HG02763 (cell line): ENCODE measurements around the gene DPAGT1.
A peak's percentile ranks its signal among the peaks of the same experiment; 100 is the strongest.
"Not testable (repeated sequence)": the region's sequence is repeated elsewhere in the genome, so short reads cannot be mapped to it uniquely, and the experiment has no call there.

Experiments
- ATAC-seq: cut with Tn5 transposase; IDR thresholded peaks from one replicate; pipeline ENCODE4 v1.9.1; 2021; ENCODE audit warnings: mild to moderate bottlenecking, moderate library complexity; ENCODE audit not compliant: unreplicated experiment

DPAGT1 gene

GRCh38 chr11:119116235-119116594 lies 14.6 kb upstream of the DPAGT1 start:
- no peak for ATAC-seq

GRCh38 chr11:119115484-119116234 lies 14.0 kb upstream of the DPAGT1 start:
- ATAC-seq, result no peak

- no peak for ATAC-seq
Observed at GRCh38 chr11:119114351-119114750, 12.7 kb upstream of the DPAGT1 start.

GRCh38 chr11:119113716-119114115 lies 12.1 kb upstream of the DPAGT1 start:
- no peak for ATAC-seq

GRCh38 chr11:119112314-119113020 lies 10.8 kb upstream of the DPAGT1 start:
- ATAC-seq, result no peak

- no peak for ATAC-seq
Observed at GRCh38 chr11:119111361-119111925, 9.8 kb upstream of the DPAGT1 start.

- no peak for ATAC-seq
Observed at GRCh38 chr11:119110439-119110838, 8.8 kb upstream of the DPAGT1 start.

- ATAC-seq, result no peak
Observed at GRCh38 chr11:119109843-119110242, 8.2 kb upstream of the DPAGT1 start.

- ATAC-seq, result no peak
Observed at GRCh38 chr11:119108857-119109221, 7.2 kb upstream of the DPAGT1 start.

- no peak for ATAC-seq
Observed at GRCh38 chr11:119108146-119108856, 6.6 kb upstream of the DPAGT1 start.

- ATAC-seq, result peak; percentile 23
Observed at GRCh38 chr11:119107538-119108145, 6.0 kb upstream of the DPAGT1 start.

GRCh38 chr11:119106564-119107537 lies 5.2 kb upstream of the DPAGT1 start, which contains the start of gene C2CD2L:
TSS of gene C2CD2L (plus strand) at chr11:119107344. CDS start at chr11:119107742, 398 bp downstream.
- peak; percentile 72 for ATAC-seq

GRCh38 chr11:119103793-119104192 lies 2.1 kb upstream of the DPAGT1 start:
- ATAC-seq, result no peak

GRCh38 chr11:119103161-119103664 lies 1.6 kb upstream of the DPAGT1 start:
- ATAC-seq, result not testable (repeated sequence)

- ATAC-seq, result peak; percentile 23
Observed at GRCh38 chr11:119100994-119101758, 477 bp downstream of the DPAGT1 start.

- no peak for ATAC-seq
Observed at GRCh38 chr11:119100246-119100970, 1.2 kb downstream of the DPAGT1 start.

GRCh38 chr11:119099711-119100110 lies 1.9 kb downstream of the DPAGT1 start:
- no peak for ATAC-seq
